ENCODE results near the gene RPL22L1. TPM values are rescaled to one million over a fixed set of nuclear protein-coding genes. Genes with fewer than 3 reads are reported as not detected.

The RPL22L1 gene
- total and polyA plus RNA-seq, 2 donors (not counting 1 experiment from before 2014, with no cell fraction given): 46.1 to 147 TPM

DNA sequence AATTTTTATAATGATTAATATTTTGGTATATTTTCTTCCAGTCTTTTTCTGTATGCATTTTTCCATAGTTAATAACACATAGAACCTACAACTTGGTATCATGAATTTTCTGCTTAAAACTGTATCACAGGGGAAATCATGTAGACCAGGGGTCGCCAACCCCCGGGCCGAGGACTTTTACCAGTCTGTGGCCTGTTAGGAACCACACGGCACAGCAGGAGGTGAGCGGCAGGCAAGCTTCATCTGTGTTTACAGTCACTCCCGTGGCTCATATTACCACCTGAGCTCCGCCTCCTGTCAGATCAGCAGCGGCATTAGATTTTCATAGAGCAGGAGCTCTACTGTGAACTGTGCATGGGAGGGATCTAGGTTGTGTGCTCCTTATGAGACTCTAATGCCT, 54.7 kb downstream of the RPL22L1 start:
- TF ChIP-seq, protein P1, sequence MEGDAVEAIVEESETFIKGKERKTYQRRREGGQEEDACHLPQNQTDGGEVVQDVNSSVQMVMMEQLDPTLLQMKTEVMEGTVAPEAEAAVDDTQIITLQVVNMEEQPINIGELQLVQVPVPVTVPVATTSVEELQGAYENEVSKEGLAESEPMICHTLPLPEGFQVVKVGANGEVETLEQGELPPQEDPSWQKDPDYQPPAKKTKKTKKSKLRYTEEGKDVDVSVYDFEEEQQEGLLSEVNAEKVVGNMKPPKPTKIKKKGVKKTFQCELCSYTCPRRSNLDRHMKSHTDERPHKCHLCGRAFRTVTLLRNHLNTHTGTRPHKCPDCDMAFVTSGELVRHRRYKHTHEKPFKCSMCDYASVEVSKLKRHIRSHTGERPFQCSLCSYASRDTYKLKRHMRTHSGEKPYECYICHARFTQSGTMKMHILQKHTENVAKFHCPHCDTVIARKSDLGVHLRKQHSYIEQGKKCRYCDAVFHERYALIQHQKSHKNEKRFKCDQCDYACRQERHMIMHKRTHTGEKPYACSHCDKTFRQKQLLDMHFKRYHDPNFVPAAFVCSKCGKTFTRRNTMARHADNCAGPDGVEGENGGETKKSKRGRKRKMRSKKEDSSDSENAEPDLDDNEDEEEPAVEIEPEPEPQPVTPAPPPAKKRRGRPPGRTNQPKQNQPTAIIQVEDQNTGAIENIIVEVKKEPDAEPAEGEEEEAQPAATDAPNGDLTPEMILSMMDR (IDR thresholded peaks at IDR 0.05): no peak
- no peak for TF ChIP-seq EZH2 (IDR thresholded peaks at IDR 0.05; ENCODE audit: borderline replicate concordance, insufficient read depth, low read depth, low read length, poor library complexity, severe bottlenecking)
- Mint-ChIP-seq H3K4me3 (no peak overlapping the region), H3K9me3 (ENCODE audit: insufficient read depth) (no peaks in the 10 kb centered on the region), H3K4me1 (no peaks in the 10 kb centered on the region), H3K27me3 (peaks cover 16% of the 10 kb centered on the region), H3K27ac (no peak overlapping the region)
- no peak overlapping the region for H3K4me2 ChIP-seq (replicated peaks; ENCODE audit: low read depth, low read length, poor library complexity, severe bottlenecking)
- no peaks in the 10 kb centered on the region for H3K4me1 ChIP-seq (ENCODE audit: control insufficient read depth in 2 of 2, insufficient read depth in 2 of 2, low read length in 2 of 2)
- H3K9ac ChIP-seq (ENCODE audit: low read length): no peak overlapping the region
- DNase-seq: no peak
- no peaks in the 10 kb centered on the region for H3K79me2 ChIP-seq (ENCODE audit: control insufficient read depth, insufficient read depth, low read length)
- no peak overlapping the region for H3K4me3 ChIP-seq (ENCODE audit: control extremely low read depth in 1 of 5, extremely low read depth in 1 of 5, insufficient read depth in 1 of 5, low read depth in 2 of 5, low read length in 4 of 5)
- no peaks in the 10 kb centered on the region for H3K9me3 ChIP-seq (ENCODE audit: control extremely low read depth in 1 of 3, control insufficient read depth in 2 of 3, insufficient read depth in 1 of 3, low read length in 2 of 3)
- no peaks in the 10 kb centered on the region for H4K20me1 ChIP-seq (ENCODE audit: control insufficient read depth, insufficient read depth, low read length, poor library complexity, severe bottlenecking)
- 100% methylated on average over 7 of the region's 8 CpGs for WGBS (ENCODE audit: insufficient coverage)
- ChIA-PET CTCF (no interaction called here), POLR2A (no interaction called here)
- H3K27me3 ChIP-seq (replicated peaks in 1 of 4; ENCODE audit: control extremely low read depth in 1 of 4, control insufficient read depth in 3 of 4, insufficient read depth in 4 of 4, low read length in 3 of 4): no peaks in the 10 kb centered on the region
- intact Hi-C loops (cut with micrococcal nuclease): no loop called here
- no peak for ATAC-seq (ENCODE audit: low read depth)
- H3K27ac ChIP-seq (ENCODE audit: low read length in 2 of 2): no peak overlapping the region
- H3K36me3 ChIP-seq (replicated peaks in 1 of 2; ENCODE audit: control extremely low read depth in 1 of 2, control insufficient read depth in 1 of 2, extremely low read depth in 1 of 2, insufficient read depth in 2 of 2, low read length in 1 of 2): no peaks in the 10 kb centered on the region
- no peak overlapping the region for H2AFZ ChIP-seq (ENCODE audit: insufficient read depth, low read depth, low read length, poor library complexity, severe bottlenecking)

Other genes with a start within 250 kb of the RPL22L1 start
- gene EIF5A2, start 38.4 kb upstream of the RPL22L1 start, total RNA-seq: 4.1 and 6.3 TPM in 2 replicates
- 0.84 and 1.7 TPM in 2 replicates for gene EIF5A2, start 38.4 kb upstream of the RPL22L1 start, polyA plus RNA-seq
- not detected in 2 replicates for gene SLC2A2, start 156.5 kb upstream of the RPL22L1 start, total RNA-seq
- not detected in 2 replicates for gene SLC2A2, start 156.5 kb upstream of the RPL22L1 start, polyA plus RNA-seq